Stimulated activated naive CD4-positive, alpha-beta T cell treated with Interleukin-2 at 50 U/mL for 16 hours (primary cell): Measurements from ENCODE around the gene AXDND1.
"Not testable (repeated sequence)": the region's sequence is repeated elsewhere in the genome, so short reads cannot be mapped to it uniquely, and the experiment has no call there.

Source experiments
- DNase-seq: peaks from one replicate; lab custom pipeline; 2025; lab: John Stamatoyannopoulos, UW

Gene AXDND1

DNA sequence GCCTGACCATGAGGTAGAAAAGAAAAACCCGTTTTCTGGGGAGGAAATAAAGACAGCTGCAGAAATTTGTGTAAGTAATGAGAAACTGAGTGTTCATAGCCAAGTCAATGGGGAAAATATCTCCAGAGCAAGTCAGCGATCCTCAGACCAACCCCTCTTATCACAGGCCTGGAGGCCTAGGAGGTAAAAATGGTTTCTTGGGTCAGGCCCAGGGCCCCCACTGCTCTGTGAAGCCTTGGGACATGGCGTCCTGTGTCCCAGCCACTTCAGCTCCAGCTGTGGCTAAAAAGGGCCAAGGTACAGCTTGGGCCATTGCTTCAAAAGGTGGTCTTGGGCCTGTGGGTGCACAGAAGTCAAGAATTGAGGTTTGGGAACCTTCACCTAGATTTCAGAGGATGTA is 108.9 kb downstream of the AXDND1 start:
- DNase-seq = no peak

DNA sequence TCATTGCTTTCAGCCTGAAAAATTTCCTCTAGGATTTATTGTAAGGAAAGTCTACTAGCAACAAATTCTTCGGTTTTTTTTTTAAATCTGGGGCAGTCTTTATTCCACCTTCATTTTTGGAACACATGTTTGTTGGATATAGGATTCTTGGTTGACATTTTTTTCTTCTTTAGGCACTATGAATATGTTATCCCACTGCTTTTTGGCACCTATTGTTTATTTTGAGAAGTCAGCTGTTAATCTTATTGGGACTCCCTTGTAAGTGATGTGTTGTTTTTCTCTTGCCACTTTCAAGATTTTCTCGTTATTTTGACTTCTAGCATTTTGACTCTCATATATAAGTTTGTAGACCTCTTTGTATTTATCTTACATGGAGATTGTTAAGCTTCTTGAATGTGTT is 110.7 kb downstream of the AXDND1 start:
- no peak for DNase-seq

DNA sequence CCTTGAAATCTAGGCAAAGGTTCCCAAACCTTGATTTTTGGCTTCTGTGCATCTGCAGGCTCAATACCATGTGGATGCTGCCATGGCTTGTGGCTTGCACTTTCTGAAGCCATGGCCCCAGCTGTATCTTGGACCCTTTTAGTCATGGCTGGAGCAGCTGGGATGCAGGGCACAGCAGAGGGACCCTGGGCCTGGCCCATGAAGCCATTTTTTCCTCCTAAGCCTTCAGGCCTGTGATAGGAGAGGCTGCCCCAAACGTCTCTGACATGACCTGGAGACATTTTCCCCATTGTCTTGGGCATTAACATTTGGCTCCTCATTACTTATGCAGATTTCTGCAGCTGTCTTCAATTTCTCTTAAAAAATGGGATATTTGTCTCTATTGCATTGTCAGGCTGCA is 112.6 kb downstream of the AXDND1 start:
- DNase-seq = no peak

DNA sequence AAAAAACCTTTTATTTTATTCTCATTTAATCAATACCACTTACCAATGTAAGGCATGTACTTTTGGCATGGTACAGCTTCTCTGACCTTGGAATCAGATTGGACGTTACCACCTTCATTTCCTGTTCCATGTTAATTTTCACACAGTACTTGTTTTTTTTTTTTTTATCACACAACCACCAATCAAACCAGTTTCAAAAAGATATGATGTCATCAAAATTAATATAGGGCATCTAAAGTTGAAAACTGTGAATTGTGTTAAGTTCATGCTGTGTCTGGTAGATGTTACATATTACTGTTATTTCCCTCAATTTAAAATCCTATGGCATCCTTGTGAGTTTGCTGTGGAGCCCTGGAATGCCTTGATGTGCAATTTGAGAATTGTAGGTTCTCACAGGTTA is 124.8 kb downstream of the AXDND1 start:
- no peak for DNase-seq

DNA sequence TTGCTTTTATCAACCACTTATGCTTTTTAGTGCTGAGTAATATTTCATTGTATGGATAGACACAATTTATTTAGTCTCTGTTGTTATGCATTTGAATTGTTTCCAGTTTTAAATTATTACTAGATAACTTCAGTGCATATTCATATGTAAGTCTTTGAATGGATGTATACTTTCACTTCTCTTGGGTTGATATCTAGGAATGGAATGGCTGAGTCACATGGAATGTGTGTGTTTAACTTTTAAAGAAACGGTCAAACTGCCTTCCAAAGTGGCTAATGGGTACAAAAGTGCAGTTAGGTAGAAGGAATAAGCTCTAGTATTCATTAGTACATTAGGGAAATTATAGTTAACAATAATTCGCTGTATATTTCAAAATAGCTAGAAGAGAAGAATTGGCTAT is 127.6 kb downstream of the AXDND1 start:
- DNase-seq = no peak

DNA sequence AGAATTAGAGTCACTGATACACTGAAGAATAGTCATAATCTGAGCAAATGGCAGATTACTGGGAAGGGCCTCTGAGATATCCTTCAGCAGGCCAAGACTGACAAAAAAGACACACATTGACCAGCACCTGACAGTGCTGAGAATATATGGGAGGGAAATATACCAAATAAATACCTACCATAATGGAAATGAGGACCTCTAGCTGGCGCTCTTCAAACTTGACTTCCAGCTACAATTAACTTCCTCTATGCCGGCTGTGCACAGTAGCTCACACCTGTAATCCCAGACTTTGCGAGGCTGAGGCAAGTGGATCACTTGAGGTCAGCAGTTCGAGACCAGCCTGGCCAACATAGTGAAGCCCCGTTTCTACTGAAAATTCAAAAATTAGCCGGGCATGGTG is 140.4 kb downstream of the AXDND1 start:
- DNase-seq = no peak

DNA sequence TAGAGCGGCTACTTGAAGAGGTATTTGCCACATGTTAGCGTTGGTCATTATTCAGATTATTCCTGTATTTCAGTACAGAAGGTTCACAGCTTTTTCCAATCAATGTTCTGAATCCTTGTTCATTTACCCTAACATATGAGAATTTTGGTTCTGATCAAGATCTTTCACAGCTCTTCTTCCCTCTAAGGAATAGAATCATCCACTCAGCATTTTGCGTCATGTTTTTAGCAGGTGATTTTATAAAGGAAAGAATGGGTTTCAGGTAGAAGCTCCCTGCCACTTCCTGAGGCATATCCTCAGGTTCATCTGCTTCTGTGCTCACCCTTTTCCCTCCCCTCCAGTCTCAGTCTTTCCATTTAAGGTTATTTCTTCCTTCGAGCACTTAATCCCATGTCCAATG is 143.6 kb downstream of the AXDND1 start:
- no peak for DNase-seq

DNA sequence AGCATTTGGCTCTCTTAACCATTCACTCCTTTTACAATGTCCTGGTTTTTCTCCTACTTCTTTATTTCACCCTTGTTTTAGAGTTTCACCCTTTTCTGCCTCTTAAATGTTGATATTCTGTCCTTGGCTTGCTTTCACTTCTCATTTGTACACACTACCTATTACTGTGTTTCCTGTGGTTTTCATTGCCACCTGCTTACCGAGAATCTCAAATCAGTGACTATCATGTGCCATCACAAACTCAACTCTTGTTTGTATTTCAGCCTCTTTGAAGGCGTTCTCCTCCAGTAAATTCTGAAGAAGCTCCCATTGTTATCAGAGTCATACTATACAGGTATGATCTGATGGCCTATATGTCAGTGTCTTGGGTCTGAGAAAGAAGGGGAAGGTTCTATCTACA is 144.3 kb downstream of the AXDND1 start:
- DNase-seq = no peak

DNA sequence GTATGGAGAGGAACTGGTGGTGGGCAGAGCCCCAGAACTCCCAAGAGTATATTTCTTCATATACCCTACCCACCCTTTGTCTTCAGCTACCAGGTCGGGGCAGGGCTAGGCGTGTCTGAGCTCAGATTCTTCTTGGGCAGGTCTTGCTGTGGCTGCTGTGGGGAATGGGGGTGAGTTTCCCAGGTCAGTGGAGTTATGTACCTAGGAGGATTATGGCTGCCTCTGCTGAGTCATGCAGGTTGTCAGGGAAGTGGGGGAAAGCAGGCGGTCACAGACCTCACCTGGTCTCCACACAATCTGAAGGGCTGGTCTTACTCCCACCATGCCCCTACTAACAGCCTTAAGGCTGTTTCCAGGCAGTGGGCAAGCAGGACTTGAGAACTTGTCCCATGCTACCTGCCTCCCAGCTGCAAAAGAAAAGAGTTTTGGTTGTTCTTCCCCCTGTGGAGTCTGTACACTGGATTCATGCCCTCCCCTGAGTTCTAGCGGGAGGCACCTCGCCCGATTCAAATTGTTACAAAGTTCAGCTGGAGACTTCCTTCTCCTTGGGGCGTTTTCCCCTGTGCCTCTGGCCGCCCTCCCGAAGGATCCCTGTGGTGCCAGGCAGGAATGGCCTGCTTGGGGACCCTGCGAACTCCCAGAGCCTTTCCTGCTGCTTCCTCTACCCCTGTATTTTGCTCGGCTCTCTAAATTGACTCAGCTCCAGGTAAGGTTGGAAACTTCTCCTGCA is 151.4 kb downstream of the AXDND1 start:
- DNase-seq = no peak

DNA sequence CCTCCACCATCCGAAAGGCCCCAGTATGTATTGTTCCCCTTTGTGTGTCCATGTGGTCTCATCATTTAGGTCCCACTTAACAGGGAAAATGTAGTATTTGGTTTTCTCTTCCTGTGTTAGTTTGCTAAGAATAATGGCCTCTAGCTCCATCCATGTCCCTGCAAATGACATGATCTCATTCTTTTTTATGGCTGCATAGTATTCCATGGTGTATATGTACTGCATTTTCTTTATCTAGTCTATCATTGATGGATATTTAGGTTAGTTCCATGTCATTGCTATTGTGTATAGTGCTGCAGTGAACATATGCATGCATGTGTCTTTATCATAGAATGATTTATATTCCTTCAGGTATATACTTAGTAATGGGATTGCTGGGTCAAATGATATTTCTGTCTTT is 152.8 kb downstream of the AXDND1 start:
- not testable (repeated sequence) for DNase-seq

DNA sequence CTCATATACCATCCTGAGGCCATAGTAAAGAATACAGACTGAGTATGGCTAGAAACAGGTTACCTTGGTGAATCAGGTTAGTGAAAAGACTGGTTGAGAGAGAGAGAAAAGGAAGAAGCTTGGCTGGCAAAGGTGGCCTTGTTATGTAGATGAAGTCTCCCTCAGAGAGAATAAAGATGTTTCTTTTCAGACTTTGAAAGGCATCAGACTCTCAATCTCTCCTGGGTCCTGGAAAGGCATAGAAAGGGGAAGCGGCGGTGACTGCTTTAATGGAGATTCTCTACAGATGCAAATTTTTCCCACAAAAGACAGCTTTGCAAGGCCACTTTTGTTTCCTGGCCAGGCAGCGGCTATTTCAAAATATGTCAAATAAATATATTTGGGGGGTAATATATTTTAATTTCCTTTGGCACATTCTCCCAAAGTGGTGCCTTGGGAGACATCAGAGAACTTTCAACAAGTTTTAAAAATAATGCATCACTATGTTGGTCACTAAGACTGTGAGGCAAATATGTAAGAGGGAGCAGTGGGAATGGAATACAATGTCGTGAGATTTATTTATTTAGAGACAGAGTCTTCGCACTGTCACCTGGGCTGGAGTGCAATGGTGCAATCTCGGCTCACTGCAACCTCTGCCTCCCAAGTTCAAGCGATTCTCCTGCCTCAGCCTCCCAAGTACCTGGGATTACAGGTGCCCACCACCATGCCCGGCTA is 163.9 kb downstream of the AXDND1 start:
- DNase-seq = no peak

DNA sequence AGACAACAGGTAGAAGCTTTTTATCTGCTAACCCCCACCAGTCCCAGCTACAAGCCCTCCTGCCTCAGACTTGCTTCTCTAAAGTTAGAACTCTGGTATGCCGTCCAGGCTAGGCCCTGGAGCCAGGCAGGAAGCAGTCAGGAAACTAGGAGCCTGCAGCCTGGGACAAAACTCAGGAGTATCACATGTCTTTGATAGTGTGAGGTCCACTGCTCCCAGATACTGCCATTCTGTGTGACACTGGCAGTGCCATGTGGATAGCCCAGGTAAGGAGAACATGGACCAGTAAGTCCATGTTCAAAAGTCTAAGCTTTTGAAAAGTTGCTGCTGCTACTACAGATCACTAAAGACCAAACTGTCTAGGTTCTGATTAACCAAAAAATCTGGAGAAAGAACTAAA is 164.6 kb downstream of the AXDND1 start:
- DNase-seq = no peak

DNA sequence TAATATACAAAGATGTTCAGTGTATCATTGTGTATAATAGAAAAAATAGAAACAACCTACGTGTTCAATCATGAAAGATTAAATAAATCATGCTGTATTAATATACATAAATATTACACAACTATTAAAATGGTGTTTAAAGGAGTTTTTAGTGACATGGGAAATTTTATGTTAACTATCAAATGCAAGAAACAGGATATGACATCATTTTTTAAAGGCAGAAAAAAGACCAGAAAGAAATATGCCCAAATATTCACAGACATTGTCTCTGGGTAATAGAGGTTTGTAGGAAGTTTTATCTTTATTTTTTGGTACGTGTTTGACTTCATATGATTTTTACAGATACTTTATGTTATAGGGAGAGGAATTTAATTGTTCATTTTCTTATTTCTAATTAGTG is 176.0 kb downstream of the AXDND1 start:
- no peak for DNase-seq

DNA sequence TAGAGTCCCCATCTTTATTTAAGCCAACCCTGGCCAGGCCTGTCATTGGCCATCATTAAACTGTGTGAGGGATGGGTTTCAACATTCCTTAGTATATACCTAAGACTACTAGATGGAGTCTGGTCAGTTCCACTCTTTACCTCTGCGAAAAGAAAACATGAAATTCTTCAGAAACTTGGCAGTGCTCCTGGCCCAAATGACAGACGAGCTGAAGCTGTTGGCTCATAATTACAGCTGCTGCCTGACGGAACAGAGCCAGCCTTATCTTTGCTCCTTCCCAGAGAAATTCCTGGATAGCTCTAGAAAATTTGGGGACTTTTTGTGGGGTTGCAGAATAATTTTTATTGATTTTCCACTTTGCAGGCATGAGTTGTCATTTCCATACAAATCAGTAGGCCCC is 179.6 kb downstream of the AXDND1 start:
- no peak for DNase-seq

DNA sequence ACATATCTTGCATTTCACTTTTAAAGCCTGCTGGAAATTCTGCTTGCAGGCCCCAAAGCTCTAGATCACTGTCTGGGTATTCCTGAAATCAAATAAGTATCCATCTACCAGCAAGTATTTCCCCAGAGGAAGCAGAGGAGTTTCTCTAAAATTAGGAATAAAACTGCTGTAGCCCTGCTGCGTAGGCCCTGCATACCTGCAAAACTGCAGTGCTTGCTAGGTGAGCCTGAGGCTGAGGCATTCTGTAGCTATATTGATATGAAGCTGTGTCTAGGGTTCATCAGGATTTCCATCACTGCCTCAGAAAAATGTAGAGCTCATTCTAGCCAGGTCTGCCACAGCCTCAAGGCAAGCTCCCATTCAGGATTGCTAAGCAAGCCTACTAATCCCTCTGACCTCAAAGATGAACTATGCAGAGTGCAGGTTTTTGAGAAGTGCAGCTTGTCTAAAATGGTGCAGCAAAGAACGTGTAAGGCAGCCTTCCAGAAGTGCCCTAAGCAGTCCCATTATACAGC is 181.3 kb downstream of the AXDND1 start:
- no peak for DNase-seq

DNA sequence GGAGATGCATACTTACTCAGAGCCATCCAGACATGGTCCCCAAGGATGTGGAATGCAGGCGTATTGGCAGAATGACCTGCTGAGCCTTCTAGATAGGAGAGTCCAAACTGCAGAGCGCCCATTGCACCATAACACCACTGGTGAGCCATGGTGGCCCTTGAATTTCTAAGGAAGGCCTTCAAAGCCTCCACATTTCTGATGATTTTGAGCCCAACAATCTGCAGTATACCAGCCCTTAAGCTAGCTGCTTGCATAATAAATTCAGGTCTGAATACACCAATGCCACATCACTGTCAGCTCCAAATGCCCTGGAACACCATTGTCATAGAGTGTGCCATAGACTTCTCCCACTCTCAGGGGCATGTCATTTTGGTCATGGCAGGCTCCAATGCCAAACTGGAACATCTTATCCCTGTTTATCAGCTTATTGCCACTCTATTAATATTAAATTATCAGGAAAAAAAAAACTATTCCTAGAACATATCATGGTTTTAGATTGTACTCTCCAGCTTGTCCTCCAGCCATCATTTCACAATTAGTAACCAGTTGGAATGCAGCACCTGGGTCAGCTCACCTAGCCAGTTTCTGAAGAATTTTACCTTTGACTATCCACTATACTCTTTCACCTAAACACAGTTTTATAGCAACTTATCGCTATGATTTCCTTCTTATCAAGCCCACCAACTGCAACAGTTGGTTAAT is 183.0 kb downstream of the AXDND1 start:
- no peak for DNase-seq

DNA sequence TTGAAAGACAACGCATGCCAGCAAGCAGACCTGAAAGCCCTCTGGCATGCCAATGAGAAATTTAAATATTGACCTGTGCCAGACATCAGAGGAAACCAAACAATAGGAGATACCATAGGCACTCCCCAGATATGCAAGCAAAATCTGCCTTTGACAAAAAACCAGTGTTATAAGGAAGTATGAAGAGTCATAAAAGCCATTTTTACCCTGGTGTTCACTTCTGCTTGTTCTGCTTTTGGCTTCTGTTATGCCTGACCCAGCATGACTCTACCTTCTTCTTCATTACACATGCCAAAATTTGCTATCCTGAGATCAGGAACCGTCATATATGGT is 183.6 kb downstream of the AXDND1 start:
- DNase-seq = no peak

DNA sequence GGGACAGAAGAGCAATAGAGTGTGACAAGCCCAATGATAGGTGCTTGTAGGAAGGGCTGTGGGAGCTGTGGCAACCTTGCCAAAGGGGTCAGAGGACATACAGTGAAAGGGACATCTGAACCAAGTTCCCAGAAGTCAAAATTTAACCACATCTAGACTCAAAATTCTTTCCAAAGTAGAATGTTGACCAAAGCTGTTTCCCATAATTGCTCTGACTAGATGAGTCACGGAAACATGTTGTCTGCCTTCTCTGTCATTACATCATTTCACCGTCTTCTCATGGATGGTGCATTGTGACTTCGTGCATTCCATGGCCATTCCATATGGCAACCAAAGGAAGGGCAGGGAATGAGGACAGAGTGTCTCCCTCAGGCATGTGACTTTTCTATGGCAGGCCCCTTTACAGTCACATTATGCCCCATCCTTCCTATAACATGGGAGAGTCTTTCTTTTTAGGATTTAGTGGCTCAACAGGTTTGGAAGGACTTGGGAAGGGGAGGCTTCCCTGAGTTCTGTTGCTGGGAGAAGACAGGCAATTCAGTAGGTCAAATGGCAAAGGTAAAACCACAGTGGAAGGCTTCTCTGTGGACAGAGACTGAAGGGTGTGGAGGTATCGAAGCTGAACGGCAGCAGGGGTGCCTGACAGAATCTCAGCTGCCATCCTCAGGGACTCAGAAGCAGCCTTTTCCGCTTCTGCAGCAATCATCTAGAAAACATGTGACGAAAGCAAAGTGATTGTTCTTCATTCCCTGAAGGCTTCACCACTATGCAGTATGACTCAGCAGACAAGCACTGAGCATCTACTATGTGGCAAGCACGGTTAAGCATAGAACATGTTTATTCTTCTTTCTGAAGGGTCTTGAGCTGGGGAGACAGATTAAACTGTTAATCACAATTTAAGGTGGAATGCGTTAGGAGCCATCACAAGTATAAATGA is 185.2 kb downstream of the AXDND1 start:
- DNase-seq = no peak

DNA sequence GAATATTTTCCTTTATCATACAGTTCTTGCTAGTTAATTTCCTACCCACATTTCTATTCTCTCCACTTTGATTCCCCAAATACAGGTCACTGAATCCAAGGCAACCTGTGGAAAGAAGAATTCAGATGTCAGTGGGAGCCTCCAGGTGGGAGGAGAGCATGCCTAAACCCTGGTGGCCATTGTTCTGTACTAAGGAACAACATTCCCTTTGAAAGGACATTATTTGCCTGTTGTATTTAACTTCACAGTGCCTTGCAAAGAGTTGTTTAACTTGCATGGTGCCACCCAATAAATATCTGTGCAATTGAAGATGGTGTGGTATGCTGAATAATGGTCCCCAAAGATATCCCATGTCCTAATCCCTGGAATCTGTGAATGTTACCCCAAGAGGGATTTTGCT is 188.7 kb downstream of the AXDND1 start:
- no peak for DNase-seq

DNA sequence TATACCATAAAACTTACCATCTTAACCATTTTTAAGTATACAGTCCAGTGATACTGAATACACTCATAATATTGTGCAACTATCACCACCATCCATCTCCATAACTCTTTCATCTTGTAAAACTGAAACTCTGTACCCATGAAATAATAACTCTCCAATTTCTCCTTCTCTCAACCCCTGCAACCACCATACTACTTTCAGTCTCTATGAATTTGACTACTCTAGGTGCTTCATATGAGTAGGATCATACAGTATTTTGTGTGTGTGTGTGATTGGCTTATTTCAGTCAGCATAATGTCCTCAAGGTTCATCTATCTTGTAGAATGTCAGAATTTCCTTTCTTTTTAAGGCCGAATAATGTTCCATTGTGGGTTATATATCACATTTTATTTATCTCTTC is 192.3 kb downstream of the AXDND1 start:
- DNase-seq = no peak

DNA sequence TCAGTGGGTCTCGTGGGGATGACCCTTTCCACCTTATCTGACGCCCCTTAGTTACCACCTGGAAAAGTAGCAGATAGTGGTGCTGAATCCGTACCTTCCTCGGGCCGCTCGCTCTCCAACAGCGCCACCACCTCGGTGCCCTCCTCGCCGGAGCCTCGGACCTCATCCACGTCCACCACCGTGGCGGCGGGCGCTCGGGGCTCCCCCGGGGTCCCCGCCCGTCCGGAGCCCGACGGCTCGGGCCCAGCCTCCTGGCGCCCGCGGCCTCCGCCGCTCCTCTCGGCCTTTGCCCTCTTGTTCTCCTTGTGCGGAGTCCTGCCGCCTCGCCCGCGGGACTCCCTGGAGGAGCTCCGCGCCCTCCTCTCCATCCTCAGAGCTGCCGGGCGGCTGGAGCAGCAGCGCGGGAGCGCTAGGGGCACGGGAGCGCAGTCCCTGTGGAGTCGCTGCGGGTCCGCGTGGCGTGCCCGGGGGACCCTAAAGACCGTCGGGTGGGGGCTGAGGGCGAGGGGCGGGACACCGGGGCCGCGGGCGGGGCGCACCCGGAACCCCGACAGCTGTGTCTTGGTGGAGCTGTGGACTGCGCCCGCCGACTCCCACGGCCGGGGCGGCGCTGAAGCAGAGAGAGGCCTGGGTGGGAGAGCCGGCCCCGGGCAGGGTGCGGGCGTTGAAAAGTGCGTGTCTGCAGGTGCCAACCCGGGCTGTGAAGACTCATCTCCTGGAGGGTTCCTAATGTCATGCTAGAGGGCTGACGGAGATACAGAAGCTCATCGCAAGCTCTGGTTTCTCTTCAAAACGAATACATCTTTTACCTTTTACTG is 209.9 kb downstream of the AXDND1 start, which contains the start of gene NPHS2:
NPHS2 (minus strand) TSS at position 452 of the 818 bp plus-strand sequence; CDS start at position 368, 84 bp downstream.
- no peak for DNase-seq
